ENCODE results near the gene HLX. TPM values are rescaled to one million over a fixed set of nuclear protein-coding genes. Genes with fewer than 3 reads are reported as not detected.

HLX gene
- total RNA-seq, 1 donor from 2014 or later, result 1.4 TPM

GRCh38 chr1:220889333-220889732 lies 10.1 kb downstream of the HLX start:
- TF ChIP-seq, protein P1, sequence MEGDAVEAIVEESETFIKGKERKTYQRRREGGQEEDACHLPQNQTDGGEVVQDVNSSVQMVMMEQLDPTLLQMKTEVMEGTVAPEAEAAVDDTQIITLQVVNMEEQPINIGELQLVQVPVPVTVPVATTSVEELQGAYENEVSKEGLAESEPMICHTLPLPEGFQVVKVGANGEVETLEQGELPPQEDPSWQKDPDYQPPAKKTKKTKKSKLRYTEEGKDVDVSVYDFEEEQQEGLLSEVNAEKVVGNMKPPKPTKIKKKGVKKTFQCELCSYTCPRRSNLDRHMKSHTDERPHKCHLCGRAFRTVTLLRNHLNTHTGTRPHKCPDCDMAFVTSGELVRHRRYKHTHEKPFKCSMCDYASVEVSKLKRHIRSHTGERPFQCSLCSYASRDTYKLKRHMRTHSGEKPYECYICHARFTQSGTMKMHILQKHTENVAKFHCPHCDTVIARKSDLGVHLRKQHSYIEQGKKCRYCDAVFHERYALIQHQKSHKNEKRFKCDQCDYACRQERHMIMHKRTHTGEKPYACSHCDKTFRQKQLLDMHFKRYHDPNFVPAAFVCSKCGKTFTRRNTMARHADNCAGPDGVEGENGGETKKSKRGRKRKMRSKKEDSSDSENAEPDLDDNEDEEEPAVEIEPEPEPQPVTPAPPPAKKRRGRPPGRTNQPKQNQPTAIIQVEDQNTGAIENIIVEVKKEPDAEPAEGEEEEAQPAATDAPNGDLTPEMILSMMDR (IDR thresholded peaks at IDR 0.05; ENCODE audit: unreplicated experiment), result no peak
- H3K9me3 Mint-ChIP-seq (ENCODE audit: unreplicated experiment), result no peaks in the 10 kb centered on the region
- H3K27me3 Mint-ChIP-seq (ENCODE audit: unreplicated experiment), result peaks cover 45% of the 10 kb centered on the region

GRCh38 chr1:220889848-220890287 lies 10.6 kb downstream of the HLX start:
- no peaks in the 10 kb centered on the region for H3K9me3 Mint-ChIP-seq (ENCODE audit: unreplicated experiment)
- H3K4me1 Mint-ChIP-seq (ENCODE audit: unreplicated experiment), result peaks cover 9% of the 10 kb centered on the region

More at GRCh38 chr1:220889333-220889732, 10.1 kb downstream of the HLX start:
- Mint-ChIP-seq H3K36me3 (ENCODE audit: low read depth, unreplicated experiment) (no peaks in the 10 kb centered on the region), H3K4me1 (ENCODE audit: unreplicated experiment) (peaks cover 11% of the 10 kb centered on the region), H3K4me3 (ENCODE audit: unreplicated experiment) (no peak overlapping the region), H3K27ac (ENCODE audit: unreplicated experiment) (no peak overlapping the region)
- DNase-seq (ENCODE audit: low spot score), result no peak

DNA sequence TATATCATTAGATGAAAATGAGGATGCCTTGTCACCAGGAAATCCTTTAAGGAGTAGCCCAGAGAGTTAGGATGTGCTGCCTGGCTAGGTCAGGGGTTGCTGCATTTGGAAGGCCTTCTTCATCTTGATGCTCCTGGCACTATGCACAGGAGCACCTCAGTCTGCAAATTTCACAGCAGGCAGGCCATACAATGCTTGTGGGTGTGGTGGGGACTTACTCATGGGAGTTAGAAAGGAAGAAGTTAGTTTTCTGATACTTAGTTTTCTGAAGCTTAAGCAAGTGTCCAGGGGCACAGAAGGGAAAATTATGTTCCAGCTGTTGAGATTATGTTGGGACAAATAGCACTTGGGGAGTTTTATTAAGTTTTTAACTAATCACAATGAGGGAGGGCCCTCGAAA lies 11.4 kb downstream of the HLX start:
- H3K9me3 Mint-ChIP-seq (ENCODE audit: unreplicated experiment), result no peaks in the 10 kb centered on the region
- H3K36me3 Mint-ChIP-seq (ENCODE audit: low read depth, unreplicated experiment), result no peaks in the 10 kb centered on the region
- H3K4me3 Mint-ChIP-seq (ENCODE audit: unreplicated experiment), result no peak overlapping the region
- H3K4me1 Mint-ChIP-seq (ENCODE audit: unreplicated experiment), result peaks cover 3% of the 10 kb centered on the region
- TF ChIP-seq, protein P1 (IDR thresholded peaks at IDR 0.05; ENCODE audit: unreplicated experiment), result no peak
- no peak overlapping the region for H3K27ac Mint-ChIP-seq (ENCODE audit: unreplicated experiment)
- peaks cover 44% of the 10 kb centered on the region for H3K27me3 Mint-ChIP-seq (ENCODE audit: unreplicated experiment)
- no peak for DNase-seq (ENCODE audit: low spot score)

More at GRCh38 chr1:220889848-220890287, 10.6 kb downstream of the HLX start:
- H3K27me3 Mint-ChIP-seq (ENCODE audit: unreplicated experiment), result peaks cover 47% of the 10 kb centered on the region
- no peaks in the 10 kb centered on the region for H3K36me3 Mint-ChIP-seq (ENCODE audit: low read depth, unreplicated experiment)
- DNase-seq (ENCODE audit: low spot score), result no peak
- TF ChIP-seq, protein P1 (IDR thresholded peaks at IDR 0.05; ENCODE audit: unreplicated experiment), result no peak
- H3K27ac Mint-ChIP-seq (ENCODE audit: unreplicated experiment), result no peak overlapping the region
- H3K4me3 Mint-ChIP-seq (ENCODE audit: unreplicated experiment), result no peak overlapping the region

DNA sequence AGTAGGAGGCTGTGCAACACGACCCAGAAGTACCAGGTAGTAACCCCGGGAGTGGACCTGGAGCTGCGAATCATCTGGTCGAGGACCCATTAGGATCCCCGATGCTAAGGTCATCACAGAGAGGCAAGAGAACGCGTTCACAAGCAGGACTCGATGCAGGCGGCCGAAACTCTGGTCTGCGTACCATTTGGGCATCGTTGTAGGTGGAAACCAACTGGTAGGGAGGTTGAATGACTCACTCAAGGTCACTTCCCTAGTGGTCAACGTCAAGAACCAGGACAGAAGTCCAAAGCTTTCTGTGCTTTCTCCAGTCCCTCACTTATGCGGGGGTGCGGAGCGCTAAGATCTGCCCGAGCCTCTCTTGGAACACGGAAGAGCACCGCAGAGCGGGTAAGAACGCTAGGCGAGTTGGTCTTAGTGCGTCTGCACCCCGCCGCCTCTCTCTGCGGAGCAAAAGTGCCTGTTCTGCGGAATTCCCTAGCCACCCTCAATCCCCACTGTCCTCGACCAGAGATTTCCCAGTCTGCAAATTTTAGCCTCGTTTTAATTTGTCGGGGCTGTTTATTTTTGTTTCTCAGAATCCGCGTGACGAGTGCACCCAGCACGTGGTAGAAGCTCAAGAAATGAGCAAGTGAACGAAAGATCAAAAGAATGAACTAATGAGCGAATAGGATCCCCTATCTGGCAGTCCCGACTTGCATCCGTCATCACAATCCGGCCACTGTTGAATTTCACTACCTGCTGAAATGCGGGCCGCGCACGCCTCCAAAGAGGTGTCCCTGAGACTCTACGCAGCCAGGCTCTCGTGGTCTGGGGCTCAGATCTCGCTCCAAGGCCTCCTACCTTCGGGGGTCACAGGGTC lies 12.2 kb downstream of the HLX start:
- H3K4me1 Mint-ChIP-seq (ENCODE audit: unreplicated experiment), result peaks cover 3% of the 10 kb centered on the region
- H3K4me3 Mint-ChIP-seq (ENCODE audit: unreplicated experiment), result no peak overlapping the region
- H3K9me3 Mint-ChIP-seq (ENCODE audit: unreplicated experiment), result no peaks in the 10 kb centered on the region
- H3K36me3 Mint-ChIP-seq (ENCODE audit: low read depth, unreplicated experiment), result no peaks in the 10 kb centered on the region
- no peak for DNase-seq (ENCODE audit: low spot score)
- TF ChIP-seq, protein P1 (IDR thresholded peaks at IDR 0.05; ENCODE audit: unreplicated experiment), result no peak
- peaks cover 38% of the 10 kb centered on the region for H3K27me3 Mint-ChIP-seq (ENCODE audit: unreplicated experiment)
- H3K27ac Mint-ChIP-seq (ENCODE audit: unreplicated experiment), result no peak overlapping the region

GRCh38 chr1:220892086-220892376 lies 12.8 kb downstream of the HLX start:
- DNase-seq (ENCODE audit: low spot score), result no peak
- H3K4me1 Mint-ChIP-seq (ENCODE audit: unreplicated experiment), result peaks cover 3% of the 10 kb centered on the region

More at GRCh38 chr1:220892086-220892376, 12.8 kb downstream of the HLX start:
- Mint-ChIP-seq H3K9me3 (ENCODE audit: unreplicated experiment) (no peaks in the 10 kb centered on the region), H3K27ac (ENCODE audit: unreplicated experiment) (no peak overlapping the region), H3K36me3 (ENCODE audit: low read depth, unreplicated experiment) (no peaks in the 10 kb centered on the region), H3K27me3 (ENCODE audit: unreplicated experiment) (peaks cover 33% of the 10 kb centered on the region), H3K4me3 (ENCODE audit: unreplicated experiment) (no peak overlapping the region)
- TF ChIP-seq, protein P1 (IDR thresholded peaks at IDR 0.05; ENCODE audit: unreplicated experiment), result no peak

All from endothelial cell (in vitro differentiated cells).